Measurements from ENCODE around the gene SGK2.

GRCh38 chr20:43559147-43559987, 540 bp downstream of the SGK2 start:
- TF ChIP-seq EZH2 (IDR thresholded peaks at IDR 0.05; ENCODE audit: borderline replicate concordance, low read depth, low read length, severe bottlenecking) = no peak
- TF ChIP-seq, protein P1, sequence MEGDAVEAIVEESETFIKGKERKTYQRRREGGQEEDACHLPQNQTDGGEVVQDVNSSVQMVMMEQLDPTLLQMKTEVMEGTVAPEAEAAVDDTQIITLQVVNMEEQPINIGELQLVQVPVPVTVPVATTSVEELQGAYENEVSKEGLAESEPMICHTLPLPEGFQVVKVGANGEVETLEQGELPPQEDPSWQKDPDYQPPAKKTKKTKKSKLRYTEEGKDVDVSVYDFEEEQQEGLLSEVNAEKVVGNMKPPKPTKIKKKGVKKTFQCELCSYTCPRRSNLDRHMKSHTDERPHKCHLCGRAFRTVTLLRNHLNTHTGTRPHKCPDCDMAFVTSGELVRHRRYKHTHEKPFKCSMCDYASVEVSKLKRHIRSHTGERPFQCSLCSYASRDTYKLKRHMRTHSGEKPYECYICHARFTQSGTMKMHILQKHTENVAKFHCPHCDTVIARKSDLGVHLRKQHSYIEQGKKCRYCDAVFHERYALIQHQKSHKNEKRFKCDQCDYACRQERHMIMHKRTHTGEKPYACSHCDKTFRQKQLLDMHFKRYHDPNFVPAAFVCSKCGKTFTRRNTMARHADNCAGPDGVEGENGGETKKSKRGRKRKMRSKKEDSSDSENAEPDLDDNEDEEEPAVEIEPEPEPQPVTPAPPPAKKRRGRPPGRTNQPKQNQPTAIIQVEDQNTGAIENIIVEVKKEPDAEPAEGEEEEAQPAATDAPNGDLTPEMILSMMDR (IDR thresholded peaks at IDR 0.05; ENCODE audit: borderline replicate concordance, extremely low read depth, low read length, poor library complexity, severe bottlenecking) = no peak
